HepG2 (cell line): Measurements from ENCODE around the gene PRDX2. TPM values are rescaled to one million over a fixed set of nuclear protein-coding genes. Genes with fewer than 3 reads are reported as not detected.

Experiments used
- HNRNPK ChIP-seq: fragments of 200-400 bp; formaldehyde crosslinking; IDR thresholded peaks from 2 replicates; pipeline ENCODE4 v1.6.1; 2018; ENCODE audit warnings: low read length, low read depth, moderate library complexity, mild to moderate bottlenecking; ENCODE audit not compliant: poor library complexity, severe bottlenecking
- RBM39 ChIP-seq: fragments of 200-400 bp; formaldehyde crosslinking; IDR thresholded peaks from one replicate; pipeline ENCODE4 v1.6.1; 2018; ENCODE audit warnings: antibody characterized with exemption, mild to moderate bottlenecking, low read depth, low read length; ENCODE audit not compliant: poor library complexity, severe bottlenecking
- SRSF1 ChIP-seq: fragments of 200-400 bp; formaldehyde crosslinking; optimal IDR thresholded peaks from 2 replicates; pipeline ENCODE3; 2017; ENCODE audit warnings: mild to moderate bottlenecking, low read depth, low read length, moderate library complexity
- ZFY ChIP-seq: sonication (generic); formaldehyde crosslinking; IDR thresholded peaks from 2 replicates; pipeline ENCODE4 v1.4.0; 2020; ENCODE audit warnings: missing genetic modification reagents
- ZFYVE20 ChIP-seq: sonication (generic); formaldehyde crosslinking; IDR thresholded peaks from 2 replicates; pipeline ENCODE4 v1.8.0; 2023; ENCODE audit warnings: low read depth, mild to moderate bottlenecking, moderate library complexity, missing genetic modification reagents, borderline replicate concordance
- ZMYM3 ChIP-seq: sonication (generic); formaldehyde crosslinking; IDR thresholded peaks from 2 replicates; pipeline ENCODE4 v1.5.1; 2020; ENCODE audit warnings: mild to moderate bottlenecking, missing genetic modification reagents
- ZNF230 ChIP-seq: sonication (generic); formaldehyde crosslinking; IDR thresholded peaks from 2 replicates; pipeline ENCODE4 v1.4.0; 2020; ENCODE audit warnings: mild to moderate bottlenecking, missing genetic modification reagents
- polyA plus RNA-seq, 8 experiments: library from polyadenylated mRNA; depleted of rRNA in 3 of 8; stranded (reverse) in 7 of 8; unstranded in 1 of 8; fragments of >200 nt; fragmentation: Illumina TruSeq in 4 of 8; extraction: Trizol in 4 of 8; gene quantifications; 2 replicates each; pipeline versions ENCODE4 v1.2.1 to v1.2.3, GENCODE V29; 2011 to 2016; ENCODE audit warnings: low read depth in 4 of 8, missing spikeins in 1 of 8, mixed read lengths in 1 of 8; ENCODE audit not compliant: insufficient read depth in 1 of 8
- total RNA-seq, 5 experiments: library from RNA; depleted of rRNA; stranded (reverse); fragments of >200 nt; fragmentation: Illumina TruSeq; extraction: Trizol; gene quantifications; 2 replicates each; pipeline ENCODE4 v1.2.3, GENCODE V29; 2016; ENCODE audit warnings: low read depth in 1 of 5
- TF ChIP-seq, protein P1 (sequence below): sonication (generic); formaldehyde crosslinking; IDR thresholded peaks from 2 replicates; pipeline ENCODE4 v1.5.0; 2020; ENCODE audit warnings: mild to moderate bottlenecking, missing genetic modification reagents, moderate library complexity
- TF ChIP-seq, protein P2 (sequence below): sonication (generic); formaldehyde crosslinking; IDR thresholded peaks from 2 replicates; pipeline ENCODE4 v1.9.0; 2021; ENCODE audit warnings: missing genetic modification reagents, borderline replicate concordance
- TF ChIP-seq, protein P3 (sequence below): sonication (generic); formaldehyde crosslinking; IDR thresholded peaks from 2 replicates; pipeline ENCODE4 v1.8.0; 2022; ENCODE audit warnings: mild to moderate bottlenecking, missing genetic modification reagents, borderline replicate concordance
- TF ChIP-seq, protein P4 (sequence below): sonication (generic); formaldehyde crosslinking; IDR thresholded peaks from 2 replicates; pipeline ENCODE4 v1.9.0; 2021; ENCODE audit warnings: mild to moderate bottlenecking, missing genetic modification reagents
- TF ChIP-seq, protein P5 (sequence below), 2 experiments: sonication (generic) in 1 of 2; formaldehyde crosslinking in 1 of 2; IDR thresholded peaks; 2 replicates each; pipeline versions ENCODE4 v1.4.0 to v1.6.1; 2018 to 2020; ENCODE audit warnings: missing genetic modification reagents in 2 of 2, borderline replicate concordance in 1 of 2, low read depth in 1 of 2, mild to moderate bottlenecking in 1 of 2, missing biosample characterization in 1 of 2

Gene PRDX2
- total and polyA plus RNA-seq, 2 of the 13 experiments (the other 11 are each of a cell fraction or from before 2014, with no cell fraction given), result 218 to 381 TPM

DNA sequence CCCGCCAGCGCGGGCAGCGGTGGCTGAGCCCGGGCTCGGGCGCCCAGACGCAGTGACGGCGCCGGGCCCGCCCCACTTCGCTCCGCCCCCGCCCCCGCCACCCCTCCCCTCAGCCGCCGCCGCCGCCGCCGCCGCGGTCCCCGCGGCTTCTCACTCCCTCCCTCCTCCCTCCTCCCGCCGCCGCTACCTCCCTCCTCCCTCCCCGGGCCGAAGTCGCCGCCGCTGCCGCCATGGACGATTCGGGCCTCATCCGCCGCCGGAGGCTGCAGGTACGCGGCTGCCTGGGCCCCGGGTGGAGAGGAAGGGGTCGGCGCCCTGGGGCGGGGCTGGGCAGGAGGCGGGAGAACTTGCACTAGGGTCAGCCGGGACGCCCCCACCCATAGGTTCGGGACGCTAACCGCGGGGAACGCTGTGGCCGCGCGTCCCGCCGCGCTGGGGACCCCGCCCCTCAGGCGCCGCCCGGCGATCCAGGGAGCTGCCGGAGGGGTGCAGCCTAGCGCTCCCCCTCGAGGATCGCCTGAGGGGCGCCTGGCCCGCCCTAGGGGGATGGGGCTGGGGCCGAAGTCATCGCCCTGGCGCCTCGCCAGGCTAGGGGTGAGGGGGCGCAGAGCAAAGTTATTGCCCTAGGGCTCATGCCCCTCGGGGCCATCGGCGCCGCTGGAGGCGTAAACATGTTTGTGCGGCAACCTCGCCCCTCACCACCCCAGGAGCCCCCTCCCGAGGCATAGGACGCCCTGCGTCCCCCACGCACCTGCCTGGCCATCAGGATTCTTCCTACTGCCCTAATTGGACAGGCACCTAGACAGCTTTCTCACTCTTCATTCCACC, 32.4 kb upstream of the PRDX2 start (continued):
- TF ChIP-seq, protein P1, sequence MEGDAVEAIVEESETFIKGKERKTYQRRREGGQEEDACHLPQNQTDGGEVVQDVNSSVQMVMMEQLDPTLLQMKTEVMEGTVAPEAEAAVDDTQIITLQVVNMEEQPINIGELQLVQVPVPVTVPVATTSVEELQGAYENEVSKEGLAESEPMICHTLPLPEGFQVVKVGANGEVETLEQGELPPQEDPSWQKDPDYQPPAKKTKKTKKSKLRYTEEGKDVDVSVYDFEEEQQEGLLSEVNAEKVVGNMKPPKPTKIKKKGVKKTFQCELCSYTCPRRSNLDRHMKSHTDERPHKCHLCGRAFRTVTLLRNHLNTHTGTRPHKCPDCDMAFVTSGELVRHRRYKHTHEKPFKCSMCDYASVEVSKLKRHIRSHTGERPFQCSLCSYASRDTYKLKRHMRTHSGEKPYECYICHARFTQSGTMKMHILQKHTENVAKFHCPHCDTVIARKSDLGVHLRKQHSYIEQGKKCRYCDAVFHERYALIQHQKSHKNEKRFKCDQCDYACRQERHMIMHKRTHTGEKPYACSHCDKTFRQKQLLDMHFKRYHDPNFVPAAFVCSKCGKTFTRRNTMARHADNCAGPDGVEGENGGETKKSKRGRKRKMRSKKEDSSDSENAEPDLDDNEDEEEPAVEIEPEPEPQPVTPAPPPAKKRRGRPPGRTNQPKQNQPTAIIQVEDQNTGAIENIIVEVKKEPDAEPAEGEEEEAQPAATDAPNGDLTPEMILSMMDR (CRISPR knock-in tag), result peak; percentile 20; the same call in 1 of the 2 replicates
- TF ChIP-seq ZMYM3 (no peak), ZFY (no peak), HNRNPK (peak; percentile 39), ZNF230 (no peak), RBM39 (no peak), ZFYVE20 (CRISPR knock-in tag) (no peak), SRSF1 (peak; percentile 36)
- TF ChIP-seq, protein P2, sequence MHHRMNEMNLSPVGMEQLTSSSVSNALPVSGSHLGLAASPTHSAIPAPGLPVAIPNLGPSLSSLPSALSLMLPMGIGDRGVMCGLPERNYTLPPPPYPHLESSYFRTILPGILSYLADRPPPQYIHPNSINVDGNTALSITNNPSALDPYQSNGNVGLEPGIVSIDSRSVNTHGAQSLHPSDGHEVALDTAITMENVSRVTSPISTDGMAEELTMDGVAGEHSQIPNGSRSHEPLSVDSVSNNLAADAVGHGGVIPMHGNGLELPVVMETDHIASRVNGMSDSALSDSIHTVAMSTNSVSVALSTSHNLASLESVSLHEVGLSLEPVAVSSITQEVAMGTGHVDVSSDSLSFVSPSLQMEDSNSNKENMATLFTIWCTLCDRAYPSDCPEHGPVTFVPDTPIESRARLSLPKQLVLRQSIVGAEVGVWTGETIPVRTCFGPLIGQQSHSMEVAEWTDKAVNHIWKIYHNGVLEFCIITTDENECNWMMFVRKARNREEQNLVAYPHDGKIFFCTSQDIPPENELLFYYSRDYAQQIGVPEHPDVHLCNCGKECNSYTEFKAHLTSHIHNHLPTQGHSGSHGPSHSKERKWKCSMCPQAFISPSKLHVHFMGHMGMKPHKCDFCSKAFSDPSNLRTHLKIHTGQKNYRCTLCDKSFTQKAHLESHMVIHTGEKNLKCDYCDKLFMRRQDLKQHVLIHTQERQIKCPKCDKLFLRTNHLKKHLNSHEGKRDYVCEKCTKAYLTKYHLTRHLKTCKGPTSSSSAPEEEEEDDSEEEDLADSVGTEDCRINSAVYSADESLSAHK, result no peak
- TF ChIP-seq, protein P3, sequence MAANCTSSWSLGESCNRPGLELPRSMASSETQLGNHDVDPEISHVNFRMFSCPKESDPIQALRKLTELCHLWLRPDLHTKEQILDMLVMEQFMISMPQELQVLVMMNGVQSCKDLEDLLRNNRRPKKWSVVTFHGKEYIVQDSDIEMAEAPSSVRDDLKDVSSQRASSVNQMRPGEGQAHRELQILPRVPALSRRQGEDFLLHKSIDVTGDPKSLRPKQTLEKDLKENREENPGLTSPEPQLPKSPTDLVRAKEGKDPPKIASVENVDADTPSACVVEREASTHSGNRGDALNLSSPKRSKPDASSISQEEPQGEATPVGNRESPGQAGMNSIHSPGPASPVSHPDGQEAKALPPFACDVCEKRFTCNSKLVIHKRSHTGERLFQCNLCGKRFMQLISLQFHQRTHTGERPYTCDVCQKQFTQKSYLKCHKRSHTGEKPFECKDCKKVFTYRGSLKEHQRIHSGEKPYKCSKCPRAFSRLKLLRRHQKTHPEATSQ (CRISPR knock-in tag), result no peak
- TF ChIP-seq, protein P4, sequence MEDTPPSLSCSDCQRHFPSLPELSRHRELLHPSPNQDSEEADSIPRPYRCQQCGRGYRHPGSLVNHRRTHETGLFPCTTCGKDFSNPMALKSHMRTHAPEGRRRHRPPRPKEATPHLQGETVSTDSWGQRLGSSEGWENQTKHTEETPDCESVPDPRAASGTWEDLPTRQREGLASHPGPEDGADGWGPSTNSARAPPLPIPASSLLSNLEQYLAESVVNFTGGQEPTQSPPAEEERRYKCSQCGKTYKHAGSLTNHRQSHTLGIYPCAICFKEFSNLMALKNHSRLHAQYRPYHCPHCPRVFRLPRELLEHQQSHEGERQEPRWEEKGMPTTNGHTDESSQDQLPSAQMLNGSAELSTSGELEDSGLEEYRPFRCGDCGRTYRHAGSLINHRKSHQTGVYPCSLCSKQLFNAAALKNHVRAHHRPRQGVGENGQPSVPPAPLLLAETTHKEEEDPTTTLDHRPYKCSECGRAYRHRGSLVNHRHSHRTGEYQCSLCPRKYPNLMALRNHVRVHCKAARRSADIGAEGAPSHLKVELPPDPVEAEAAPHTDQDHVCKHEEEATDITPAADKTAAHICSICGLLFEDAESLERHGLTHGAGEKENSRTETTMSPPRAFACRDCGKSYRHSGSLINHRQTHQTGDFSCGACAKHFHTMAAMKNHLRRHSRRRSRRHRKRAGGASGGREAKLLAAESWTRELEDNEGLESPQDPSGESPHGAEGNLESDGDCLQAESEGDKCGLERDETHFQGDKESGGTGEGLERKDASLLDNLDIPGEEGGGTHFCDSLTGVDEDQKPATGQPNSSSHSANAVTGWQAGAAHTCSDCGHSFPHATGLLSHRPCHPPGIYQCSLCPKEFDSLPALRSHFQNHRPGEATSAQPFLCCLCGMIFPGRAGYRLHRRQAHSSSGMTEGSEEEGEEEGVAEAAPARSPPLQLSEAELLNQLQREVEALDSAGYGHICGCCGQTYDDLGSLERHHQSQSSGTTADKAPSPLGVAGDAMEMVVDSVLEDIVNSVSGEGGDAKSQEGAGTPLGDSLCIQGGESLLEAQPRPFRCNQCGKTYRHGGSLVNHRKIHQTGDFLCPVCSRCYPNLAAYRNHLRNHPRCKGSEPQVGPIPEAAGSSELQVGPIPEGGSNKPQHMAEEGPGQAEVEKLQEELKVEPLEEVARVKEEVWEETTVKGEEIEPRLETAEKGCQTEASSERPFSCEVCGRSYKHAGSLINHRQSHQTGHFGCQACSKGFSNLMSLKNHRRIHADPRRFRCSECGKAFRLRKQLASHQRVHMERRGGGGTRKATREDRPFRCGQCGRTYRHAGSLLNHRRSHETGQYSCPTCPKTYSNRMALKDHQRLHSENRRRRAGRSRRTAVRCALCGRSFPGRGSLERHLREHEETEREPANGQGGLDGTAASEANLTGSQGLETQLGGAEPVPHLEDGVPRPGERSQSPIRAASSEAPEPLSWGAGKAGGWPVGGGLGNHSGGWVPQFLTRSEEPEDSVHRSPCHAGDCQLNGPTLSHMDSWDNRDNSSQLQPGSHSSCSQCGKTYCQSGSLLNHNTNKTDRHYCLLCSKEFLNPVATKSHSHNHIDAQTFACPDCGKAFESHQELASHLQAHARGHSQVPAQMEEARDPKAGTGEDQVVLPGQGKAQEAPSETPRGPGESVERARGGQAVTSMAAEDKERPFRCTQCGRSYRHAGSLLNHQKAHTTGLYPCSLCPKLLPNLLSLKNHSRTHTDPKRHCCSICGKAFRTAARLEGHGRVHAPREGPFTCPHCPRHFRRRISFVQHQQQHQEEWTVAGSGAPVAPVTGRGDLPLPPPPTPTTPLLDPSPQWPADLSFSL (CRISPR knock-in tag), result no peak
- TF ChIP-seq, protein P5, sequence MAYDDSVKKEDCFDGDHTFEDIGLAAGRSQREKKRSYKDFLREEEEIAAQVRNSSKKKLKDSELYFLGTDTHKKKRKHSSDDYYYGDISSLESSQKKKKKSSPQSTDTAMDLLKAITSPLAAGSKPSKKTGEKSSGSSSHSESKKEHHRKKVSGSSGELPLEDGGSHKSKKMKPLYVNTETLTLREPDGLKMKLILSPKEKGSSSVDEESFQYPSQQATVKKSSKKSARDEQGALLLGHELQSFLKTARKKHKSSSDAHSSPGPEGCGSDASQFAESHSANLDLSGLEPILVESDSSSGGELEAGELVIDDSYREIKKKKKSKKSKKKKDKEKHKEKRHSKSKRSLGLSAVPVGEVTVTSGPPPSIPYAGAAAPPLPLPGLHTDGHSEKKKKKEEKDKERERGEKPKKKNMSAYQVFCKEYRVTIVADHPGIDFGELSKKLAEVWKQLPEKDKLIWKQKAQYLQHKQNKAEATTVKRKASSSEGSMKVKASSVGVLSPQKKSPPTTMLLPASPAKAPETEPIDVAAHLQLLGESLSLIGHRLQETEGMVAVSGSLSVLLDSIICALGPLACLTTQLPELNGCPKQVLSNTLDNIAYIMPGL (CRISPR knock-in tag; IDR thresholded peaks at IDR 0.05; ENCODE audit: borderline replicate concordance in 1 of 2, low read depth in 1 of 2), result 0 out of 4 replicates have a peak, but pooled peaks of 1 of the 2 experiments have one; percentile 26
